IMR-90 (cell line): Measurements from ENCODE around the gene ASTN2.

Experiments
- BHLHE40 ChIP-seq: fragments of 150-350 bp; IDR thresholded peaks from 2 replicates; pipeline ENCODE4 v1.6.1; 2016; ENCODE audit warnings: mild to moderate bottlenecking, low read depth, low read length
- CTCF ChIP-seq: conservative IDR thresholded peaks from 2 replicates; pipeline ENCODE4 v1.5.1; 2012; ENCODE audit warnings: mild to moderate bottlenecking, low read depth, low read length, improper control_type of control experiment
- MAFK ChIP-seq: IDR thresholded peaks from 2 replicates; pipeline ENCODE4 v1.6.1; 2012; ENCODE audit warnings: low read depth, low read length, improper control_type of control experiment
- NFE2L2 ChIP-seq: fragments of 150-350 bp; IDR thresholded peaks from 2 replicates; pipeline ENCODE4 v1.6.1; 2016; ENCODE audit warnings: low read depth, mild to moderate bottlenecking, low read length
- RAD21 ChIP-seq: IDR thresholded peaks from 2 replicates; pipeline ENCODE4 v1.6.1; 2012; ENCODE audit warnings: low read length, improper control_type of control experiment
- RCOR1 ChIP-seq: IDR thresholded peaks from 2 replicates; pipeline ENCODE4 v1.6.1; 2012; ENCODE audit warnings: mild to moderate bottlenecking, low read length, improper control_type of control experiment; ENCODE audit not compliant: insufficient replicate concordance
- TF ChIP-seq, protein P1 (sequence below): fragments of 150-350 bp; IDR thresholded peaks from 2 replicates; pipeline ENCODE4 v1.6.1; 2017; ENCODE audit warnings: mild to moderate bottlenecking, antibody characterized with exemption, low read length, low read depth

- TF ChIP-seq CTCF (no peak), NFE2L2 (no peak), MAFK (no peak), RCOR1 (no peak), BHLHE40 (no peak), RAD21 (no peak)
- TF ChIP-seq, protein P1, sequence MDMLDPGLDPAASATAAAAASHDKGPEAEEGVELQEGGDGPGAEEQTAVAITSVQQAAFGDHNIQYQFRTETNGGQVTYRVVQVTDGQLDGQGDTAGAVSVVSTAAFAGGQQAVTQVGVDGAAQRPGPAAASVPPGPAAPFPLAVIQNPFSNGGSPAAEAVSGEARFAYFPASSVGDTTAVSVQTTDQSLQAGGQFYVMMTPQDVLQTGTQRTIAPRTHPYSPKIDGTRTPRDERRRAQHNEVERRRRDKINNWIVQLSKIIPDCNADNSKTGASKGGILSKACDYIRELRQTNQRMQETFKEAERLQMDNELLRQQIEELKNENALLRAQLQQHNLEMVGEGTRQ: no peak
Measured at GRCh38 chr9:116617389-116617788, 797.5 kb downstream of the ASTN2 start.
